Ramos (cell line): ENCODE results near the gene OR4D1.

ENCODE experiments used
- in situ Hi-C: fragments of 300-500 bp; cut with MboI; formaldehyde crosslinking; loops from one replicate; pipeline ENCODE4 v1.14.3; 2022; ENCODE audit warnings: low sequenced_read_pairs; ENCODE audit not compliant: unreplicated experiment

Gene OR4D1

GRCh38 chr17:58191241-58191896 is 43.2 kb downstream of the OR4D1 start:
- in situ Hi-C loops, result no loop called here

- in situ Hi-C loops, result no loop called here
These were observed 44.4 kb downstream of the OR4D1 start, which contains the start of gene EPX for GRCh38 chr17:58192612-58193011. Gene EPX (plus strand): TSS chr17:58192726. CDS start chr17:58192847, 121 bp downstream.

GRCh38 chr17:58193641-58194255 is 45.6 kb downstream of the OR4D1 start:
- in situ Hi-C loops, result no loop called here

GRCh38 chr17:58195518-58196123 is 47.4 kb downstream of the OR4D1 start:
- in situ Hi-C loops, result no loop called here

- in situ Hi-C loops, result no loop called here
These were observed 48.4 kb downstream of the OR4D1 start for GRCh38 chr17:58196610-58197009.

GRCh38 chr17:58200024-58200633 is 51.9 kb downstream of the OR4D1 start:
- in situ Hi-C loops, result no loop called here

GRCh38 chr17:58202859-58203258 is 54.7 kb downstream of the OR4D1 start:
- in situ Hi-C loops, result no loop called here

GRCh38 chr17:58204796-58205195 is 56.6 kb downstream of the OR4D1 start:
- in situ Hi-C loops, result no loop called here

- in situ Hi-C loops, result no loop called here
These were observed 57.8 kb downstream of the OR4D1 start for GRCh38 chr17:58205936-58206335.

GRCh38 chr17:58207451-58207850 is 59.3 kb downstream of the OR4D1 start:
- in situ Hi-C loops, result no loop called here

- in situ Hi-C loops, result no loop called here
These were observed 60.2 kb downstream of the OR4D1 start for GRCh38 chr17:58208344-58208743.
